Neural cell (in vitro differentiated cells): Measurements from ENCODE around the gene UCKL1.

ENCODE experiments used
- EP300 ChIP-seq: fragments of 450-650 bp; conservative IDR thresholded peaks from 2 replicates; pipeline ENCODE4 v1.6.1; 2014; ENCODE audit warnings: antibody characterized with exemption, mild to moderate bottlenecking, moderate library complexity; ENCODE audit not compliant: poor library complexity, severe bottlenecking
- EZH2 ChIP-seq: fragments of 200-600, 300-800 bp; shearing (Covaris generic), sonication (generic); IDR thresholded peaks from 2 replicates; pipeline ENCODE4 v1.6.1; 2014; ENCODE audit warnings: antibody characterized with exemption, low read length, borderline replicate concordance, mild to moderate bottlenecking; ENCODE audit not compliant: insufficient read depth, poor library complexity, severe bottlenecking
- MXI1 ChIP-seq: fragments of 450-650 bp; conservative IDR thresholded peaks from 2 replicates; pipeline ENCODE4 v1.6.1; 2014; ENCODE audit warnings: antibody characterized with exemption, mild to moderate bottlenecking; ENCODE audit not compliant: poor library complexity, severe bottlenecking
- POLR2AphosphoS5 ChIP-seq: IDR thresholded peaks from 2 replicates; pipeline ENCODE4 v1.6.1; 2012
- RAD21 ChIP-seq: fragments of 450-650 bp; conservative IDR thresholded peaks from 2 replicates; pipeline ENCODE4 v1.6.1; 2014; ENCODE audit warnings: antibody characterized with exemption, mild to moderate bottlenecking, moderate library complexity
- SMC3 ChIP-seq: fragments of 450-650 bp; conservative IDR thresholded peaks from 2 replicates; pipeline ENCODE4 v1.6.1; 2014; ENCODE audit warnings: antibody characterized with exemption, mild to moderate bottlenecking, moderate library complexity; ENCODE audit not compliant: poor library complexity
- TF ChIP-seq, protein P1 (sequence below): fragments of 450-650 bp; IDR thresholded peaks from 2 replicates; pipeline ENCODE4 v1.5.1; 2014; ENCODE audit warnings: antibody characterized with exemption, mild to moderate bottlenecking, moderate library complexity; ENCODE audit not compliant: poor library complexity, severe bottlenecking
- TF ChIP-seq, protein P2 (sequence below): IDR thresholded peaks from 2 replicates; pipeline ENCODE4 v1.6.1; 2012; ENCODE audit warnings: borderline replicate concordance

DNA sequence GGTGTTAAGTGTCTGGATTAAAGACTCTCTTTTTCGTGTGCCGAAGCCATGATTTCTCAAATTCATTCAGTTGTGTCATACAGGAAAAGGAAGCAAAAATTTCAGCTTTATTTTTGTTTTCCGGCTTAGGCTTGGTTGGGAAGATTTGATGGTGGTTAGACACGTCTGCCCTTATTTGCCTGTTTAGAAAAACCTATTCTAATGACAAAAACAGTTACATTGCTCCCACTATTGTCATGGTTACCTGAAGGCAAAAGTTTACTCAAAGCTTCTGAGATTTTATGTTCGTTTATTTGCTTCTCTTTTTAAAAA is 60.3 kb downstream of the UCKL1 start:
- TF ChIP-seq, protein P1, sequence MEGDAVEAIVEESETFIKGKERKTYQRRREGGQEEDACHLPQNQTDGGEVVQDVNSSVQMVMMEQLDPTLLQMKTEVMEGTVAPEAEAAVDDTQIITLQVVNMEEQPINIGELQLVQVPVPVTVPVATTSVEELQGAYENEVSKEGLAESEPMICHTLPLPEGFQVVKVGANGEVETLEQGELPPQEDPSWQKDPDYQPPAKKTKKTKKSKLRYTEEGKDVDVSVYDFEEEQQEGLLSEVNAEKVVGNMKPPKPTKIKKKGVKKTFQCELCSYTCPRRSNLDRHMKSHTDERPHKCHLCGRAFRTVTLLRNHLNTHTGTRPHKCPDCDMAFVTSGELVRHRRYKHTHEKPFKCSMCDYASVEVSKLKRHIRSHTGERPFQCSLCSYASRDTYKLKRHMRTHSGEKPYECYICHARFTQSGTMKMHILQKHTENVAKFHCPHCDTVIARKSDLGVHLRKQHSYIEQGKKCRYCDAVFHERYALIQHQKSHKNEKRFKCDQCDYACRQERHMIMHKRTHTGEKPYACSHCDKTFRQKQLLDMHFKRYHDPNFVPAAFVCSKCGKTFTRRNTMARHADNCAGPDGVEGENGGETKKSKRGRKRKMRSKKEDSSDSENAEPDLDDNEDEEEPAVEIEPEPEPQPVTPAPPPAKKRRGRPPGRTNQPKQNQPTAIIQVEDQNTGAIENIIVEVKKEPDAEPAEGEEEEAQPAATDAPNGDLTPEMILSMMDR, result no peak
- TF ChIP-seq EP300 (no peak), EZH2 (no peak), POLR2AphosphoS5 (no peak), SMC3 (no peak), RAD21 (no peak), MXI1 (no peak)
- TF ChIP-seq, protein P2, sequence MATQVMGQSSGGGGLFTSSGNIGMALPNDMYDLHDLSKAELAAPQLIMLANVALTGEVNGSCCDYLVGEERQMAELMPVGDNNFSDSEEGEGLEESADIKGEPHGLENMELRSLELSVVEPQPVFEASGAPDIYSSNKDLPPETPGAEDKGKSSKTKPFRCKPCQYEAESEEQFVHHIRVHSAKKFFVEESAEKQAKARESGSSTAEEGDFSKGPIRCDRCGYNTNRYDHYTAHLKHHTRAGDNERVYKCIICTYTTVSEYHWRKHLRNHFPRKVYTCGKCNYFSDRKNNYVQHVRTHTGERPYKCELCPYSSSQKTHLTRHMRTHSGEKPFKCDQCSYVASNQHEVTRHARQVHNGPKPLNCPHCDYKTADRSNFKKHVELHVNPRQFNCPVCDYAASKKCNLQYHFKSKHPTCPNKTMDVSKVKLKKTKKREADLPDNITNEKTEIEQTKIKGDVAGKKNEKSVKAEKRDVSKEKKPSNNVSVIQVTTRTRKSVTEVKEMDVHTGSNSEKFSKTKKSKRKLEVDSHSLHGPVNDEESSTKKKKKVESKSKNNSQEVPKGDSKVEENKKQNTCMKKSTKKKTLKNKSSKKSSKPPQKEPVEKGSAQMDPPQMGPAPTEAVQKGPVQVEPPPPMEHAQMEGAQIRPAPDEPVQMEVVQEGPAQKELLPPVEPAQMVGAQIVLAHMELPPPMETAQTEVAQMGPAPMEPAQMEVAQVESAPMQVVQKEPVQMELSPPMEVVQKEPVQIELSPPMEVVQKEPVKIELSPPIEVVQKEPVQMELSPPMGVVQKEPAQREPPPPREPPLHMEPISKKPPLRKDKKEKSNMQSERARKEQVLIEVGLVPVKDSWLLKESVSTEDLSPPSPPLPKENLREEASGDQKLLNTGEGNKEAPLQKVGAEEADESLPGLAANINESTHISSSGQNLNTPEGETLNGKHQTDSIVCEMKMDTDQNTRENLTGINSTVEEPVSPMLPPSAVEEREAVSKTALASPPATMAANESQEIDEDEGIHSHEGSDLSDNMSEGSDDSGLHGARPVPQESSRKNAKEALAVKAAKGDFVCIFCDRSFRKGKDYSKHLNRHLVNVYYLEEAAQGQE, result no peak
